GM19023 (cell line): ENCODE results near the gene AKAP12.

Source experiments
- ATAC-seq: cut with Tn5 transposase; IDR thresholded peaks from one replicate; pipeline ENCODE4 v1.9.1; 2021; ENCODE audit warnings: mild to moderate bottlenecking, moderate library complexity; ENCODE audit not compliant: unreplicated experiment

AKAP12 gene

GRCh38 chr6:151402228-151402627, 162.5 kb downstream of the AKAP12 start:
- ATAC-seq = no peak

- ATAC-seq = no peak
Observed at GRCh38 chr6:151403919-151404308, 164.1 kb downstream of the AKAP12 start.
